ENCODE measurements around the gene ATXN1.

The ATXN1 gene

DNA sequence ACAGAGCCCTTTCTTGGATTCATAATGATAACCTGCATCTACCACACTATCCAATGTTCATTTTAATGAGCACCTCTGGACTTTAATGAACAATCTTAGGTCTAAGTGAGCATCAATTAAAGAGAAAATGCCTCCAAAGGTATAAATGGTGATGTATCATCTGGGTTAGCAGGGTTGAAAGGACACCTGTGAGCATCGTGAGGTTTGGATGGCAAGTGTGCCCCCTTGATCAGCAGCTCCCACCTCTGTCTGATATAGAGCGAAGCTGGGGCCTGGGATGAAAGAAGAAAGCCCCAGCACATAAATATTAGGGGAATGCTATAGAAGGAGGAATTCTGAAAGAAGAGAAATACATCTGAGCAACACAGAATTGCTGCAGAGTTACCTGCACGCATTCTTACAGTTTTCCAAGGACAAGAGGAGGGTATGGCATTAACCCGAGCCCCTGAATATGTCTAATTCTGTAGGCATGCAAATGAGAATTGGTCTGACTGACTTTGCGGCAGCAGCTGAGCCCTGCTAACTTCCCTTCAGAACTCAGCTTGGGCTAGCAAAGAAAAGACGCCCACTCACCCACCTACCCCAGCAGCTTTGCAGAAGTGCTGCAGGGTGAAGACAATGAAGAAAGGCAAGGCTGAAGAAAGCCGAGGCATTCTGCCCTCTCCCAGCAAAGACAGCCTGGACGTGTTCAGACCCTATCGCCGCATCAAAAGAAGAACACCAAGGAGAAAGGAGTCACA lies 386.6 kb downstream of the ATXN1 start:
- no peak for ATAC-seq

DNA sequence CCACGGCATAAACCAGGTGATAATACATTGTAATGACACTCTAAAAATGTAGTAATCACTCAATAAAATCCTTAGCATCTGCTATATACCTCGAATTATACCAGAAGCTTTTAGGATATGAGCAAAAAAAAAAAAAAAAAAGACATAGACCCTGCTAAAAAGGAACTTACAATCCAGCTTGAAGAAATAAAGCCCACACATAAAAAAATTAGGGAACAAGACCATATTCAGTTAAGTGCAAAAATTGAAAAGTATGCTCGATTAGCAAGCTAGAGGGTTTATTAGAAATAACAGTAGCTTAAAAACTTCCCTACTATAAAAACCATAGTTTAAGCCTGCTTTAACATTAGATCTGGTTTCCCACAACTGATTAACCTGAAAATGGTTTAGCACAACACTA lies 387.2 kb downstream of the ATXN1 start:
- ATAC-seq = no peak

DNA sequence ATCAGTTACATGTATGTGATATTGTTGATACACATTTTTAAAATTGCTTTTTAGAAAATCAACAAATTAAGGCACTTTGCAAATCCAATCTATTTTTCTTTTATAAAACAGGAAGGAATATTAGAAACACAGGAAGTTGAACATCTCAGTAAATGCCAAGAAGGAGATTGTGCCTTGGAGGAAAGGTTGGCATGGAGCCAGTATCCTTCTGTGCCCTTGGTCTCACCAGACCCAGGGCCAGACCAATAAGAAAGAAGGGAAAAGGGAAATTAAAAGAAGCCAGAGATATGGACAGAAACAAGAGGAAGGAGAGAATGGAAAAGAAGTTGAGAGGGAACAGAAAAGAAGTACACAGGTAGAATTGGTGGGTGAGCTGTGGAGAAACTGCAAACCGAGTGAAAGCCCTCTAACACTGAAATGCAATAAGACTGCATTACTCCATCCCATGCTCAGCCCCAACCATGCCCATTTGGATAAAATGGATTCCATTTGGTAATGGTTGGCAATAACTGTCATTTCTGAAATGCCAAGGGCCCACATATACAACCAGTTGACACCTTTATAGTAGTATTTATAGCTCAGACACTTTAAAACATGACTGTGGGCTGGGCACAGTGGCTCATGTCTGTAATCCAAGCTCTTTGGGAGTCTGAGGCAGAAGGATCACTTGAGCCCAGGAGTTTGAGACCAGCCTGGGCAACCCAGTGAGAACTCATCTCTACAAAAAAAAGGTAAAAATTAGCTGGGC lies 389.1 kb downstream of the ATXN1 start:
- no peak for ATAC-seq

DNA sequence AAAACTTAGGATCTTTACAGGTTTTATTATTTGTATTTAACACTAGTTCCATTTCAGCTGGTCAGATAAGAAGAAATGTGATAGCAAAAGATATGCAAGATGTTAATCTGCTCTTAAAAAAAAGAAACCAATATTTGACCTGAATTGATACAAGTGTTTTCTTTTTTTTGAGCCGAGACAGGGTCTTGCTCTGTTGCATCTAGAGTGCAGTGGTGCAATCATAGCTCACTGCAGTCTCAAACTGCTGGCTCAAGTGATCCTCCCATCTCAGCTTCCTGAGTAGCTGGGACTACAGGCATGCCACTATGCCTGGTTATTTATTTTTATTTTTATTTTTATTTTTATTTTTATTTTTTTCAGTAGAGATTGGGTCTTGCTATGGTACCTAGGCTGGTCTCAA lies 389.9 kb downstream of the ATXN1 start:
- ATAC-seq = no peak

DNA sequence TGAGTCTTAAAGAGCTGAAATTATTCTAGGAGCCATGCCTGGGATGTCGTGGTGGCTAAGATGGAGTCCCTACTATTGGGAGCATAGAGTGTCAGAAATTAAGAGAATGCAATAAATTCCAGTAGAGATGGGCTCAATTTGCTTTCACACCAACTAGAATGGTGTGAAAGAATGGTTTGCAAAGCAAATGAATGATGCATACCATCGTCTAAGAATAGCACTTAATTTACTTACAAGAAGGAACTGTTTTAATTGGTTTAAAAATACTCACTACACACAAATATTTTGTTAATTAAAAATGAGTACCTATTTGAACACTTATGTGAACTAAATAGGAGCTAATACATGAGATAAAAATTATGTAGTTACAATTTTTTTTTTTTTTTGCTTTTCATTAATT lies 390.3 kb downstream of the ATXN1 start:
- no peak for ATAC-seq

DNA sequence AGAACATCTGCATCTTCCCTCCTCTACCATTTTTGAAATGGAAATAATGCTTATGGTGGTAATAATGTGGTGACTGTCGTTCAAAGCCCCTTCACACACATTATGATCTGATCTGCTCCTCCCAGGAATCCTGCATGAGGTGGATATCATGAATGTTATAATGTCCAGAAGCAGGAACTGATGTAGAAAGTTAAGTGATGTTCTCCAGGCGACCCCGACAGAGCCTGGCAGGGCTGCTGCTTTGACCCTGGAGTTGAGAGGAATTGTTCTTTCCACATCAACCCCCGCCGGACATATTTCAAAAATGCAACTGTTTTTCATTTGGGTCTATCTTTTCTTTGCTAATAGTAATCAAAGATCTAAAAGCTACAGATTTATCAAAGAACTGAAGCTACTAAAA lies 391.3 kb downstream of the ATXN1 start:
- no peak for ATAC-seq

DNA sequence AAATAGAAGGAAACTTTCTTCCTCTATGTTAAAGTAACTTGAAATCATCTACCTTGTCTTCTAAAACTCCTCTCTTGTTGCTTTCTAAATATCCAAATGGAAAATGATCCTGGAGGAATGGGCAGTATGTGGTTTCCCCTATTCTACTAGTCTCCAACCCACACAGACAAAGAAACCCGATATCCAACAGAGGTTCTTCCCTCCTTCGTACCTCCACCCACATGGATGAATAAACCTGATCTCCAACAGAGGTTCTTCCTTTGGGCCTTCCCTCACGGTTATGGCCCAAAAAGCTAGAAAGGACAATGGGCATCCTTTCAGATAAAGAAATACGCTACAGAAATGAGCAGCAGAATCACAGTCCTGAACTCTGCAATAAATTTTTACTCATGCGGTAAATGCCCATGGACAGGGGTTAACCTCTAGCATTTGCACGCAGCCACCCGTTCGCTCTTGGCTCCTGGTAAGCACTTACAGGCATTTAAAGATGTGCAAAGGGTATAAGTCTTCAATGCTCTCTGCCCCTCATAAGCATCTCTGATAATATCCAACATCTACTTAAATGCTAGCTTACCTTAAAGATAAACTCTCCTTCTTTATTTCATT lies 392.0 kb downstream of the ATXN1 start:
- no peak for ATAC-seq

DNA sequence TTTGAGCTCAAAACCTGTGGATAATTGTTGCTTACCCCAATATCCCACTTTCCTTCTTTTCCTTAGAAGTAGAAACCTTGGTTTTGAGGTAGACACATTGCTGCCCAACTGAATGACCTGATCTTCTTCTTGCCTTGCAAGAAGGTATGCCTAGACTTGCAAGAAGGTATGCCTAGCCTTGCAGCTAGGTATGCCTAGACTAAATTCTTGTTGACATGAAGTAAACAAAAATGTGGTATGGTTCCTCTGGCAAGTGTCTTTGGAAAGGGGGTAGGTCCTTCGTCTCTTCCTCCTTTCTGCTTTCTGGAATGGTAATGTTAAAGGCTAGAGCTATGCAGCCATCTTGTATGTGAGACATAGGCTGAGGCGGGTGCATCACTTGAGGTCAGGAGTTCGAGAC lies 393.7 kb downstream of the ATXN1 start:
- ATAC-seq = no peak

DNA sequence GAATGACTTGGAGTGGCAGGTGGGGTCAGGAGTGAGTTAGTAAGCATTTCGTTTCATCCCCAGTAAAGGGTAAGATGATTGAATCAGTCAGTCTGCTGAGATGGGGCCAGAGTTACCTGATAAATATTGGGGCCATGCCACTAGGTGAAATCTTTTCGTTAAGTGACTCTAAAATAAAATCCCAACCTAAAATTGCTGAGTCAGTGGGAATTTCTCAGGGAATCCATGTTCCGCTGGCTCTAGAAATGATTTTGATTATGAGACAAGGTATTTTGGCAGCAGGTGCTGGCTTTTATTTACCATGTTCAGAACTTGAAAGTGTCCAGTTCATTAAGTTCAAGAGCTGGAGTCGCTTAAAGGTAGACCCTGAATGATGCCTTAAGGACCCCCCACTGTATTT lies 397.5 kb downstream of the ATXN1 start:
- ATAC-seq = no peak

DNA sequence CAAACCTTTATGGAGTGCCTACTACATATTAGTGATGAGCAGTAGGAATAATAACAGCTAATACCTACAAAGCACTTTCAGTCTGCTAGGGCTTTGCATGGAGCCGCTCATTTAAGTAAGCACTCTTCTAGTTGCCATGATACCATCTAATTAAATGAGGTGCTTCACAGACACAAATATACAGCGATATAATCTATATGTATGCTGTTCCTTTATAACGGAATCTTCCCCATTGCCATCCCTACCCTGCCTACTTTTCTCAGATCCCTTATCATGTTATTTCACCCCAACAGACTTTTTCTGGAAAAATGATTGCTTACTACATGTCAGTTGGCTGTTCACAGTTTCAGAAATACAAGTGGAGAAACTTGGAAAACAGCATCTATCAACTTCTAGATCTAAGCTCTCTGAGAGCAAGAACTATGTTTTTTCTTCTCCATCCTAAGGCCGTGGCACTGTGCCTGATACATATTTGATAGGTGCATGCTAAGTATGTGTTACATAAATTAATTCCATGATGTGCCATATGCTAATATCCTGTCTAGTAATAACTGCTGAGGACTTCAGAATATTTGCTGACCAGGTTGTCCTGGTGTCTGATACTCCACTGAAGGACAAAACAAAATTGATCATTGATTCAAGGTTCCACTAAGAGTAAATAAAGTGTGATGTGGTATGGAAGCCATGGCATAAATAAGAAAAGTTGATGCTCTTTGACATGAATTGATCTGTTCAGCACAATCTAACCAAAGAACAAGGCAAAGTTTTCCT lies 398.3 kb downstream of the ATXN1 start:
- ATAC-seq = no peak

DNA sequence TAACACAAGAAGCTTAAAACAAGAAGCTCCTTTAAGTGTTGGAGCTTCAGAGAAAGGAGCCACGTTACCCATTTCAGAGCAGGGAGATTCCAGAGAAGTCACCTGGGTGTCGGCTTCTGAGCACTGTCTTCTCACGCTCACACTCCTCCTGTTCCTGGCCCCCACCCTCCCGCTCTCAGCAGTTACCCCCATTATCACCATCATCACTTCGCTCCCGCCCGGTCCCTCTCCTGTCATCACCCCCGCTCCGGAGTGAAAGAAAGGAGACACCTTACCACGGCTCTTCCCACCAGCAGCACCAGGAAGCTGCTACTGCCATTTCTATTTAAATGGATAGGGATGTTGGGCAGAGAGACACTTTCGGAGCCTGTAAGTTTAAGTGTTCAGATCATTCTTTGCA lies 399.0 kb downstream of the ATXN1 start:
- no peak for ATAC-seq

DNA sequence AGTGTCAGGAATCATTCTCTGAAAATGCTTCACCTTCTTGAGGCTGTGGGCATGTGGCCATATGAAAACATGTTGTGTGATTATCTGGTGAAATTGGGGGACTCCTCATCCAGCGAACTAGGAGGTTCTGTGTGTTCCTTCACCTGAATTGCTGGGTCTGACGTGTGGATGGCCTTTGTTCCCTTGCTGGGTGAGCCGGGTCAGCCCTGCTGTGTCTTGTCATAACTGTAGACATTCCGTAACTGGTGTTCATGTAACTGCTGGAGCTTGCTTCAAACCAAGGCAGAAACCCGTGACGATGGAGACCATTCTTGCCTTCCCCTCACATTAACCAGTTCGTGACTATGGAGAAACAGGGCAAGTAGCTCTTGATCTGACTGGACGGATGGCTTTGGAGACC lies 399.4 kb downstream of the ATXN1 start:
- ATAC-seq = no peak

DNA sequence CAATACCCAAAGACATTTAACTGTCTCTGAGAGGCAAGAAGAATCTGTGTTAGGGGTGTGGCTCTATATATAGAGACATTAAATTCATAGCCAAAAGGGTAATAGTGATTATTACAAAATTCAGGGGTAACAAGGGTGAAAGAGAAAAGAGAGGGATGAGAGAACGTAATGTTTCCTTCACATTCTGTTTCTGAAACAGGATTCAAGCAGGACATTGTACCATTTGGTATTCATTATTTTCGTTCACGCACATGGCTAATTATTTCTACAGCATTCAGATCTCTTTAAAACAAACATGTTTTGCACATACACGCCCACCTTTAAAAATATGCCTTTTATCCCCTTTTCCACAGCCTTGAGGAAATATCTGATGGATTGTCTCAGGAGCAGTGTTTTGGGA lies 400.1 kb downstream of the ATXN1 start:
- no peak for ATAC-seq

DNA sequence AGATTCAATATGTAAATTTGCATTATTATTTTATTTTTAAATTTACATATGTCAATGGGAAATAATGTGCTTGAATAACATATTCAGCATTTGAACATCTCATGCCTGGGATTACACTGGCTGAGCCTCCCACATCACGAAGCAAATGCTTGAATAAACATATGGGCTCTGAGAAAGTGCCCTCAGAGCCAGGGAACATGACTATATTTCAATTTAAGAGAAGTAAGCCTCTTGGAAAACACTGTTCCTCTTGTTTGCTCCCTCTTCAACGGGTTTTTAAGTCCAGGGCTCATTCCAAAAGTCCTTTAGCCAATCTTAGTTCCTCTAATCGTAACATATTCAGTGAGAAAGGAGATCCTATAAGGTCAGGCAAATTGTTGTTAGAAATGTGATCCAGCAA lies 400.9 kb downstream of the ATXN1 start:
- ATAC-seq = no peak

DNA sequence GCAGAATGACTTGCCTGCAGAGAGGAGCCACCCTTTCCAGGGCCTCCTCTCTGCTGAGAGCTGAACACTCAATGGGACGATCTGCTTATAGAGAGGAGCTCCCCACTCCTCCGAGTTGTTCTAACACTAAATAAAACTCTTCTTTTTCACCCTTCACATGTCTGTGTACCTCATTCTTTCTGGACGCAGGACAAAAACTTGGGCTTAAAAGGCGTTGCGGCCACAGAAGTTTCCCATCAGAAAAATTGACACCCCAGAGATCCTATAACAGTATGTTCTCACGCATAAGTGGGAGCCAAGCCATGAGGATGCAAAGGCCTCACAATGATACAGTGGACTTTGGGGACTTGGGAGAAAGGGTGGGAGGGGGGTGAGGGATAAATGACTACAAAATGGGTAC lies 401.7 kb downstream of the ATXN1 start:
- no peak for ATAC-seq

DNA sequence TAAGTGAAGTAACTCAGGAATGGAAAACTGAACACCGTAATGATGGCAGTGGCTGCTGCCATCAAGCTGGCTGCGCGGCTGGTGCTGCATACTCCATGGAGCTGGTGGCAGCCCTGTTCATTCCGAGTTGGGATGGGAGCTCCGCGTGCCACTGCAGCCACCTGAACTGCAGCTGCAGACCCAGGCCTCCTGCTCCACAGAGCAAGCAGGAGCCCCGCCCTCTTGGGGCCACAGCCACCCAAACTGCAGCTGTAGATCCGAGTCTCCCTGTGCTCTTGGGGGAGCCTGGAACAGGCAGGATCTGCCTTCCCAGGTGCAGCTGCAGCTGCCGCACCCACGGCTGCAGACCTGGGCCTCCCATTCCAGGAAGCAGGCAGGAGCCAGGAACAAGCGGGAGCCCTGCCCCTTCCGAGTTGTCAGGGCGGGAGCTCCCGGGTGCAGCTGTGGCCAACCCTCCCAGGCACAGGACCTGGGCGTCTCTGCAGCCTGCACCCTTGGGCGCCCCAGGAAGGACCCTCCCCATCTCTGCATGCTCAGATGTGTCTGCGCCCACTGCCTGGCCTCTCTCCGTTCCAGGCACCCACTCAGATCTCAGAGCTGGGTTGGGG lies 402.6 kb downstream of the ATXN1 start:
- no peak for ATAC-seq

DNA sequence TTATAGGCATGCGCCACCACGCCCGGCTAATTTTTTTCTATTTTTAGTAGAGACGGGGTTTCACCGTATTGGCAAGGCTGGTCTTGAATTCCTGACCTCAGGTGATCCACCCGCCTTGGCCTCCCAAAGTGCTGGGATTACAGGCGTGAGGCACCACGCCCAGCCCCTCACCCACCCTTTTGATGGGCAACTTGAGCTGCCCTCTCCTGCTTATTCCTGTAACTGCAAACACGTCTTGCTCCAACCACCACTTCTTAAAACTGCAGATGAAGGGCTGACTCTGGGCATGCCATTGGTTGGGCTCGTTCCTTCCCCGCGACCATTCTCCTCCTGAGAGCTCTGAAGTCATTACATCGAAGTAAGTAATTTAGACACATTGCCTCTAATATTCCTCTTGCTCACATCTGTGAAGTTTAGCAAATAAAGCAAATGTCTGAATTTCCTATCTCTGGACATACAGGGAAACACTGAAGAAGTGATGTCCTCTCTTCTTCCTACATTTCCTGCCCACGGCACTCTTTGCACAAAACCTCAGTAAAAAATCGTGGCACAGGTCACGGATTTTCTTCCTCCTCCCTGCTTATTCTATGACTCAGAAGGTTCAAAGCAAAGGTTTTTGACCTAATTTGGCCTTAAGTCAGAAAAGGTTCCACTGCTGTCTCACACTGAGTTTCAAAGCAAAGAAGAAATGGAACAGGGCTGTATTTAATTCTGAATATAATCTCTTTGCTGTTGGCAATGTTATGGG lies 405.4 kb downstream of the ATXN1 start:
- ATAC-seq = no peak

DNA sequence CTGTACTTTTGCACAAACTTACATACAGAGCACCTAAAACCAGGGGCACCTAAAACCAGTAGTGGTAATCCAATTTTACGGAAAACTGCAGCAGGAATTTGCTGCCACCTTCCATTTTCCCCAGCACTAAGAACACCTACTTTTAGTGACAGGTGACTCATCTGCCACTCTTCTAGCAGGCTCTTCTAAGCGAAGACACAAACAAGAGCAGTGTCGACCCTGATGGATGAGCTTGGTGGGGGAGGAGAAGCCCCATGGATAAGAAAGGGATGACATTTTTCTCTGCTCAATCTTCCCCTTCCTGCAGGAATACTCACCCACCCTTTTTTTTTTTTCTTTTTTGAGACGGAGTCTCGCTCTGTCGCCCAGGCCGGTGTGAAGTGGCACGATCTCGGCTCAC lies 406.0 kb downstream of the ATXN1 start:
- no peak for ATAC-seq

DNA sequence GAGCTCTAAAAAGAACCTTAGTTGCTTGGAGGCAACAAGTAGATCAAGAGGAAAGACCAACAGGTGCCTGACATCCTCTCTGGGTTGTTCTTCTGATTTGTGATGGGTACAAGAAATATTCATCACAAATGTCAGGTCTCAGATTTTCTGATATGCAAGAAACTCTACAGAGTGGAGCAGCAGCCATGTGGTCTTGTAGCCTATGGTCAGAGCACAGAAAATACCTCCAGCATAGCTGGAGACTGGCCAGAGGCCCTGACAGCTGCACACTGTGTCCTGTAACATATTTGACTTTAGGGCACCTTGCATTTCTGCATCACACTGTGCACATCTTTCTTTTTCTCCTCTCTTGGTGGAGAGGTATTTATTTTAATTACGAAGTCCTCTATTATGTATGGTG lies 406.6 kb downstream of the ATXN1 start:
- no peak for ATAC-seq

DNA sequence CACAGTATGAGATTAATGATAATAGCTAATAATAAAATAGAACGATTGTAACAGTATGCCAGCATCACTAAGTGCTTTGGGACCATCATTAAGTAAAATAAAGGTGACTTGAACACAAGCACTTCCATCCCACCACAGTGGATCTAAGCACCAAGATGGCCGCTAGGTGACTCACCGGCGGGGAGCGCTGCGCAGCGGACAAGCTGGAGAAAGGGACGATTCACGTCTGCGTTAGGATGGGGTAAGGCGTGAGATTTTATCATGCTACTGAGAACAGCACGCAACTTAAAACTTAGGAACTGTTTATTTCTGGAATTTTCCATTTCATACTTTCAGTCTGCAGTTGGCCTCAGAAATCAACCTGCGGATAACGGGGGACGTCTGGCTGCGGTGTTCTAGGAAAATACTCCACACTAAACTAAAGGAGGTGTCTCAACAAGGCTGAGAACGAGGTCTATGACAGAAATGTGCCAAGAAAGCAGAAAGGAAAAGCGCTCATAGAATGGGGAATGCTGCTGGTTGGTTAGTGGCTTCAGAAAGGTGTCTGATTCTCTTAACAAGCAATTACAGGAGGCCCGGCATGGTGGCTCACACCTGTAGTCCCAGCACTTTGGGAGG lies 408.3 kb downstream of the ATXN1 start:
- no peak for ATAC-seq

DNA sequence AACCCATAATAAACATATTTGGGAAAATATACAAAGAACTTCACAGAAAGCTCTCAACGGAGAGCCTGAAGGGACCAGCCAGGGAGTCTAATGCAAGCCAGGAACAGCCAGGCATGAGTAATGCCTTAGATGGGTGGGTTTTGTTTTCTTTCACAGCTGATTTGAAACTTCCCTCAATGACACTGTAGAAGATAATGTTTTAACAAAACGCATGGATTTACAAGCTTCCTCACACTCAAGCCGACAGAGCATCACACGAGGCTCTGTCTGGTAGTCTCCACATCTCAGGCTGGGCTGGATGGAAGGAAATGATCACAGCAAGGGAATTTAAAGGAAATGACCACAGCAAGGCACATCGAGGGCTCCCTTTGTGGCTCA lies 409.0 kb downstream of the ATXN1 start:
- no peak for ATAC-seq

DNA sequence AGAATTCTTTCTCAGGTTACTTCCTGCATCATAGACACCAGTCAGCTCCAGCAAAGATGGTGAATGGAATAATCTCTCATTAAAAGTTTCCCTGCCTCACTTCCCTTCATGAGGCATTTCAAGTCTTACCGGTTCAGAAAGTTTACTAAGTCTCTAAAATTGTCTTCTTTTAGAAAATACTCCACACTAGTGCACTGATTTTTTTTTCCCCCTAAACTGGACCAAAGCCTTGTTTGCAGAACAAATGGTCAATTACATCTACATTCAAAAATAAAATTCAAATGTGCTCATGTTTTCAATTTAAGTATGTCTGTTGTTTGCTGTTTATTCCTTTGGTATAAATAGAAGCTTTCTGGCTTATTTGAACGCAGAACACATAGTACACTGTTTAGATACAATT lies 411.7 kb downstream of the ATXN1 start:
- ATAC-seq = no peak
